Duodenal mucosa (tissue), 2 donors: Measurements from ENCODE around the gene MAEA.

Experiments used
- H3K27ac ChIP-seq: one replicate; pipeline ENCODE4 v1.7.0; 2013; ENCODE audit warnings: low read depth, low read length
- H3K27me3 ChIP-seq, 2 donors: one replicate each; pipeline ENCODE4 v1.7.0; 2013; ENCODE audit warnings: low read length in 2 of 2, control low read depth in 1 of 2; ENCODE audit not compliant: insufficient read depth in 2 of 2, control insufficient read depth in 1 of 2
- H3K36me3 ChIP-seq, 2 donors: one replicate each; pipeline ENCODE4 v1.7.0; 2013; ENCODE audit warnings: low read length in 2 of 2, control low read depth in 1 of 2; ENCODE audit not compliant: insufficient read depth in 2 of 2, control insufficient read depth in 1 of 2
- H3K4me1 ChIP-seq, 2 donors: one replicate each; pipeline ENCODE4 v1.7.0; 2013; ENCODE audit warnings: low read length in 2 of 2, control low read depth in 1 of 2; ENCODE audit not compliant: insufficient read depth in 2 of 2, control insufficient read depth in 1 of 2
- H3K4me3 ChIP-seq, 2 donors: one replicate each; pipeline ENCODE4 v1.7.0; 2013; ENCODE audit warnings: low read length in 2 of 2, low read depth in 1 of 2
- H3K9ac ChIP-seq, 2 donors: one replicate each; pipeline ENCODE4 v1.7.0; 2013; ENCODE audit warnings: low read length in 2 of 2, low read depth in 1 of 2
- H3K9me3 ChIP-seq, 2 donors: one replicate each; pipeline ENCODE4 v1.7.0; 2013; ENCODE audit warnings: low read length in 2 of 2, control low read depth in 1 of 2; ENCODE audit not compliant: control insufficient read depth in 1 of 2

Gene MAEA

DNA sequence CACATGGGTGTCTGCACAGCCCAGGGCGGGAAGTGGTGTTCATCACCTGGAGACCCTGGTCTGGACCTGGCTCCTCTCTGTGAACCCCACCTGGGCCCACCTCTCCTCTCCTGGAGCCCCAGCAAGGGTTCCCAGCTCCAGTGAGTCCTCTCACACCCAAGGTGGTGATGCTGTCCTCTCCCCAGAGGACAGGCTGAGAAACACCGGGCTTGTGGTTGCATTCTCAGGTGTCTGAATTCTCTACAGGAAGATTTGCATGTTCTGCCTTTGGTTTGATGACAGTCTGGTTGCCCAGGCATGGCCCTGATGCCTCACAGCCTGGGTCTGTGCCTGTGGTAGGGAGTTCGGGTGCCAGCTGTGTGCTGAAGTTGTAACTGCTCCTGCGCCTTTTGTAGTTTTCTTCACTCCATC lies 3.8 kb downstream of the MAEA start:
- H3K9me3 ChIP-seq, result no peaks in the 10 kb centered on the region
- no peaks in the 10 kb centered on the region for H3K27me3 ChIP-seq
- no peak overlapping the region for H3K27ac ChIP-seq
- peaks cover 5 to 25% of the 10 kb centered on the region in 2 donors for H3K36me3 ChIP-seq
- H3K4me3 ChIP-seq, result no peak overlapping the region
- no peak overlapping the region for H3K9ac ChIP-seq
- peaks cover 30 to 45% of the 10 kb centered on the region in 2 donors for H3K4me1 ChIP-seq

- Histone ChIP-seq H3K27ac (no peak overlapping the region), H3K9ac (no peak overlapping the region), H3K4me3 (no peak overlapping the region)
Observed at GRCh38 chr4:1293991-1294390, 4.3 kb downstream of the MAEA start.

GRCh38 chr4:1294424-1294823 lies 4.7 kb downstream of the MAEA start:
- Histone ChIP-seq H3K27me3 (no peaks in the 10 kb centered on the region), H3K4me3 (no peak overlapping the region), H3K9ac (no peak overlapping the region), H3K9me3 (no peaks in the 10 kb centered on the region), H3K27ac (no peak overlapping the region), H3K4me1 (peaks cover 24 to 39% of the 10 kb centered on the region in 2 donors), H3K36me3 (peaks cover 5 to 32% of the 10 kb centered on the region in 2 donors)

More at GRCh38 chr4:1293991-1294390, 4.3 kb downstream of the MAEA start:
- Histone ChIP-seq H3K36me3 (peaks cover 5 to 28% of the 10 kb centered on the region in 2 donors), H3K27me3 (no peaks in the 10 kb centered on the region), H3K9me3 (no peaks in the 10 kb centered on the region), H3K4me1 (peaks cover 27 to 42% of the 10 kb centered on the region in 2 donors)

- peaks cover 5 to 37% of the 10 kb centered on the region in 2 donors for H3K36me3 ChIP-seq
- H3K27me3 ChIP-seq, result no peaks in the 10 kb centered on the region
- H3K4me3 ChIP-seq, result no peak overlapping the region
- peaks cover 24 to 39% of the 10 kb centered on the region in 2 donors for H3K4me1 ChIP-seq
- no peak overlapping the region for H3K27ac ChIP-seq
- H3K9ac ChIP-seq, result no peak overlapping the region
- no peaks in the 10 kb centered on the region for H3K9me3 ChIP-seq
Observed at GRCh38 chr4:1294891-1295290, 5.2 kb downstream of the MAEA start.

DNA sequence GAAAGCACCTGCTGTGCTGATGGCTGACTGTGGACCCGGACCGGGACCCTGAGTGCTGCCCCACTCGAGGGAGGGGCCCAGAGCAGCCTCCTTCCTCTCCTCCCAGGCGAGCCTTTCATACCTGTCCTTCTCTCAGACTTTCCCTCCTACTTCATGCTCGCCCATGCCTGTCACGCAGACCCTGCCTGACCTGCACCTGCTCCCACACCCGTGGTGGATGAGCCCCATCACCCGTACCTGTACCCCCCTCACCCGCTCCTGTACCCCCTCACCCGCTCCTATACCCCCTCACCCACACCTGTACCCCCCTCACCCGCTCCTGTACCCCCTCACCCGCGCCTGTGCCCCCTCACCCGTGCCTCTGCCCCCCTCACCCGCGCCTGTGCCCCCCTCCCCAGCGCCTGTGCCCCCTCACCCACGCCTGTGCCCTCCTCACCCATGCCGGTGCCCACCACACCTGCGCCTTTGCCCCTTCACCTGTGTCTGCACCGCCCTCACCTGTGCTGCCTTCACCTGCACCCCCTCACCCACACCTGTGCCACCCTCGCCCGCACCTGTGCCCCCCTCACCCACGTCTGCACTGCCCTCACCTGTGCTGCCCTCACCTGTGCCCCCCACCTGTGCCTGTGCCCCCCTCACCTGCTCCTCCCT lies 5.8 kb downstream of the MAEA start:
- Histone ChIP-seq H3K27me3 (no peaks in the 10 kb centered on the region), H3K36me3 (peaks cover 5 to 44% of the 10 kb centered on the region in 2 donors), H3K9ac (no peak overlapping the region), H3K27ac (no peak overlapping the region), H3K4me1 (peaks cover 23 to 38% of the 10 kb centered on the region in 2 donors), H3K4me3 (no peak overlapping the region), H3K9me3 (no peaks in the 10 kb centered on the region)

- H3K27ac ChIP-seq, result no peak overlapping the region
- peaks cover 14 to 52% of the 10 kb centered on the region in 2 donors for H3K36me3 ChIP-seq
- H3K4me1 ChIP-seq, result peaks cover 14 to 28% of the 10 kb centered on the region in 2 donors
- no peaks in the 10 kb centered on the region for H3K27me3 ChIP-seq
- H3K9me3 ChIP-seq, result no peaks in the 10 kb centered on the region
- H3K9ac ChIP-seq, result no peak overlapping the region
- no peak overlapping the region for H3K4me3 ChIP-seq
Observed at GRCh38 chr4:1296324-1297022, 6.8 kb downstream of the MAEA start.

DNA sequence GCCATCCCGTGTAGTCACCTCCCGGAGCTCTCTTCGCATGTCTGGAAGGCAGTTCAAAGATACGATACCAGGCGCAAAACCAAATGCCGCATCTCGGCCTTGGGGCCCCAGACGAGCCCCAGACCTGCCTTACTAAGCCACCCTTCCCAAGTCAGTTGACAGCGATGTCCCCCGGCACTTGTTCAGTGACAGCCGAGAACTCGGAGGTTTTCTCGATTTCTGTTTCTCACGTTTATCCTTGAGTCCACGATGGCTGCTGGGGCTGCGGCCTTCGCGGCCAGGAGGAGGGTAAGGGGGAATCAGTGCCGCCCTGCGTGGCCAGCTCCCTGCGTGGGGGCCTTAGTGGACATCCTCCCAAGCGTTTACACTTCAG lies 7.3 kb downstream of the MAEA start:
- H3K9ac ChIP-seq, result no peak overlapping the region
- no peak overlapping the region for H3K4me3 ChIP-seq
- peaks cover 9 to 23% of the 10 kb centered on the region in 2 donors for H3K4me1 ChIP-seq
- no peaks in the 10 kb centered on the region for H3K9me3 ChIP-seq
- no peak overlapping the region for H3K27ac ChIP-seq
- H3K27me3 ChIP-seq, result no peaks in the 10 kb centered on the region
- peaks cover 14 to 51% of the 10 kb centered on the region in 2 donors for H3K36me3 ChIP-seq

GRCh38 chr4:1297456-1298325 lies 8.0 kb downstream of the MAEA start:
- Histone ChIP-seq H3K9ac (no peak overlapping the region), H3K9me3 (no peaks in the 10 kb centered on the region), H3K27ac (no peak overlapping the region), H3K4me3 (no peak overlapping the region), H3K4me1 (peaks cover 7 to 17% of the 10 kb centered on the region in 2 donors), H3K36me3 (peaks cover 14 to 45% of the 10 kb centered on the region in 2 donors), H3K27me3 (no peaks in the 10 kb centered on the region)

GRCh38 chr4:1298461-1298860 lies 8.8 kb downstream of the MAEA start:
- no peak overlapping the region for H3K4me3 ChIP-seq
- H3K27ac ChIP-seq, result no peak overlapping the region
- no peak overlapping the region for H3K9ac ChIP-seq
- peaks cover 14 to 45% of the 10 kb centered on the region in 2 donors for H3K36me3 ChIP-seq
- no peaks in the 10 kb centered on the region for H3K27me3 ChIP-seq
- no peaks in the 10 kb centered on the region for H3K9me3 ChIP-seq
- peaks cover 7 to 17% of the 10 kb centered on the region in 2 donors for H3K4me1 ChIP-seq
